C4-2B (cell line): ENCODE measurements around the gene SPPL2B.

Experiments
- H3K27ac ChIP-seq: fragments of 450-650 bp; 2 replicates; pipeline ENCODE4 v1.5.1; 2017
- CTCF ChIP-seq: fragments of 450-650 bp; conservative IDR thresholded peaks from 2 replicates; pipeline ENCODE4 v1.5.1; 2017; ENCODE audit warnings: mild to moderate bottlenecking
- ZFX ChIP-seq: fragments of 450-650 bp; IDR thresholded peaks from 2 replicates; pipeline ENCODE4 v1.6.1; 2017

SPPL2B gene

GRCh38 chr19:2305452-2306280 is 22.8 kb upstream of the SPPL2B start:
- no peak overlapping the region for H3K27ac ChIP-seq
- no peak for TF ChIP-seq ZFX
- no peak for TF ChIP-seq CTCF

GRCh38 chr19:2306281-2306806 is 22.1 kb upstream of the SPPL2B start:
- TF ChIP-seq CTCF (no peak), ZFX (no peak)
- no peak overlapping the region for H3K27ac ChIP-seq

GRCh38 chr19:2306971-2307370 is 21.5 kb upstream of the SPPL2B start:
- no peak for TF ChIP-seq ZFX
- TF ChIP-seq CTCF, result no peak
- no peak overlapping the region for H3K27ac ChIP-seq

- no peak for TF ChIP-seq CTCF
- no peak for TF ChIP-seq ZFX
- no peak overlapping the region; the same call in 1 of the 2 replicates for H3K27ac ChIP-seq
These were observed 20.9 kb upstream of the SPPL2B start for GRCh38 chr19:2307518-2308012.

GRCh38 chr19:2308114-2308556 is 20.3 kb upstream of the SPPL2B start, which contains the start of gene LINGO3:
Gene LINGO3 (minus strand): TSS chr19:2308154. CDS start chr19:2291776, 16,378 bp downstream.
- TF ChIP-seq ZFX, result no peak
- TF ChIP-seq CTCF, result no peak
- no peak within 1 kb of the TSS; the same call in 1 of the 2 replicates for H3K27ac ChIP-seq

GRCh38 chr19:2309734-2310362 is 18.6 kb upstream of the SPPL2B start:
- no peak for TF ChIP-seq CTCF
- no peak for TF ChIP-seq ZFX
- no peak overlapping the region for H3K27ac ChIP-seq

GRCh38 chr19:2311093-2311492 is 17.4 kb upstream of the SPPL2B start:
- no peak for TF ChIP-seq ZFX
- no peak for TF ChIP-seq CTCF
- no peak overlapping the region for H3K27ac ChIP-seq
